ENCODE measurements around the gene LAMTOR5. TPM values are rescaled to one million over a fixed set of nuclear protein-coding genes. Genes with fewer than 3 reads are reported as not detected.
"Not testable (repeated sequence)": the region's sequence is repeated elsewhere in the genome, so short reads cannot be mapped to it uniquely, and the experiment has no call there.

The LAMTOR5 gene
- total RNA-seq, 1 donor from 2014 or later: 120 TPM

DNA sequence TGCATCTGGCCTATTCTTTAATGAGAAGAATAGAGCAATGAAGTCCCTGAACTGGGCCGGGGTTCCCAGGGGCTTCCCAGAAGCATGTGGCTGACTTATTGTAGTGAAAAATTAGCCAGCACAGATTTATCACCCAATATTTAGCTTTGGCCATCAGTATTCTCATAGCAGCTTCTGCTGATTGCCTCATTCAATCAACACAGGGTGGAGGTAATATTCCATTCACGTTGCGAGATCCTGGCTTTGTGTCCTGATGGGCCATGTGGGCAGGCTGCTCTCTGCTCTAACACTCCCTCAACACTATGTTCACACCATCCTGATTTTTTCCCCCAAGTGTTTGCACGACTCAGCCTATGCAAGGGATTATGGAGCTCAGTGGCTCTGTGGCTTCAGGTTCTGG is 21.5 kb upstream of the LAMTOR5 start:
- intact Hi-C loops (cut with micrococcal nuclease): no loop called here

DNA sequence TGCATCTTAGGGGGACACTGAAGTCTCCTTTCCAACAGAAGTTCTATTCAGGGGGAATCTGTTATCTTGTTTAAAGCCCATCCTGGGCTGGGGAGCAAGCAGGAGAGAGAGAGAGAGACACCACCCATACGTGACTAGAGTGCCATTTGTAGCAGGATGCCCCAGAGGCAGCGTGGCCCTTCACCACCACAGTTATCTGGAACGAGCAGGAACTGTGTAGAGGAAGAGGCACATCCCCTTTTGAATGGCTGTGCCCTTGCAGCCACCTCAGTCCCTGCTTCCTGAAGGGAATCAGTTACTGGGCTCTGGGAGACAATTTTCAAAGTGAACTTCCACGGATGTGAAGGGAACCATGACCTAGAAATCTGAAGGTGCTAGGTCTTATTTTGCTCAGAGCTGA is 19.4 kb upstream of the LAMTOR5 start:
- intact Hi-C loops (cut with micrococcal nuclease): no loop called here

DNA sequence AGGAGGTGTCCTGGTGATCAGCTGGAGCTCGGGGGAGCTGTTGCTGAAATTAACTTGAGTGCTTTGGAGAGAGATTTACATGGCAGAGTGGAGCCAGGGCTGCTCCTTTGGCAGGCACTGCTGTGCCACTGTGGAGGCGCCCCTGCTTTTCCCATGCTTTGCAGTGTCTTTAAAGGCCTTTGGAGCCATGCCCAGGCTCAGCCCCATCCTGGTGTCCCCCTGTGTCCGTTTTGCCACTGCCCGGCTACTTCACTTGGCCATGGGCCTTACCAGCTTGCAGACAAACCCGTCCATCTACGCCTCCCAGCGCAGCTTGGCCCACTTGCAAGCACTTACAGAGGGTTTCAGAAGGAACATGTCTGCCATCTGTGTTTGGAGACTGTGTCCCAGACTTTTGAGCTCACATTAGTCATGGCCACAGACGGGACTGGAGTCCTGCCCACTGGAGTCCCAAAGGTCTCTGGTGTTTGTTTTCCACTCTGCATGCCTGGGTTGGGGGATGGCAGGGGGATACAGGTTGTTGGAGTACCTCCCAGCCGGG is 18.2 kb upstream of the LAMTOR5 start:
- intact Hi-C loops (cut with micrococcal nuclease): no loop called here

- intact Hi-C loops (cut with micrococcal nuclease): no loop called here
Measured at GRCh38 chr1:110424699-110425611, 17.5 kb upstream of the LAMTOR5 start.

GRCh38 chr1:110420874-110421793 is 13.6 kb upstream of the LAMTOR5 start:
- intact Hi-C loops (cut with micrococcal nuclease): no loop called here

DNA sequence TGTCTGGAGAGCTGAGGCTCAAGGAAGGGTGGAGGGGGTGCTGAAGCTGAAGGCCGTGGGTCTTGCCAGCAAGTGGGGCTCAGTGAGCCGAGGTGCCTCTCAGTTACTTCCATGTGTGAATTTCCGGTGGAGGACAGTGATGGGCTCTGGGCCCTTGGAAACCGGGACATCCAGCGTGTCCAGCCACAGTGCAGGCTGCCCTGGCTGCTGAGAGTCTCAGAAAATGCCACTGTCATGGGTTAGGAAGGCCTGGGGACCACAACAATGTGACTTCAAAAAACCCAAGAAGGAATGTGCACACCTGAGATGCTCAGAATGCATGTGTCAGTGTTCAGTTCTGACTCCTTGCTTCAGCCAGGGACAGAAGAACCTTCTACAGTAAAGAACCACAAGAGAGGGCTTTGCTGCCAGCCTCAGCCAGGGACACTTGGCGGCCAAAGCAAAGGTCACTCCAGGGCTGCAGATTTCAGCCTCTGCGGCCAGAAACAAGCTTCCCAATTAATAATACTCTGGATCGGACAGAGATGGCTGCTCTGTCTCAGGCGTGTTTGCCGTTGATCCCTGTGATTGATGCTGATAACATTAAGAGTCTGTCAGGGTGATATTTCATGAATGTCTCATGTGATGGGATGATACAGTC is 12.6 kb upstream of the LAMTOR5 start:
- intact Hi-C loops (cut with micrococcal nuclease): no loop called here

DNA sequence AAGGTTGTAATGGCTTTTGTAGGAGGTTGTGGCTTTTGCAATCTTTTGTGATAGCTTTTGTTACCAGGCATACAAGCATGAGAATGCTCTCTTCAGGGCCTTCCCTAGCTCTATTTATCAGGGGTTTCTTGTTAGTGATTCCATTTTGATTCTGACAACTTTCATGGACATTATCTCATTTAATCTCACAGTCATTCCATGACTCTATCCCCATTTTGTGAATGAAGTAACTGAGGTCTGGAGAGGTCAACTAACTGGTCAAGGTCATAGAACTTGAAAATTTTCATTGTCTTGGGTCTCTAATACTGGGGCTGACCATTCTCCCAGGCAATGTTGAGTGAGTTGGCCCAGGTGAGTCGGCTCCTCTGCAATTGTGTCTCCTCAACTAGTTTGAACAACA is 11.2 kb upstream of the LAMTOR5 start:
- intact Hi-C loops (cut with micrococcal nuclease): no loop called here

DNA sequence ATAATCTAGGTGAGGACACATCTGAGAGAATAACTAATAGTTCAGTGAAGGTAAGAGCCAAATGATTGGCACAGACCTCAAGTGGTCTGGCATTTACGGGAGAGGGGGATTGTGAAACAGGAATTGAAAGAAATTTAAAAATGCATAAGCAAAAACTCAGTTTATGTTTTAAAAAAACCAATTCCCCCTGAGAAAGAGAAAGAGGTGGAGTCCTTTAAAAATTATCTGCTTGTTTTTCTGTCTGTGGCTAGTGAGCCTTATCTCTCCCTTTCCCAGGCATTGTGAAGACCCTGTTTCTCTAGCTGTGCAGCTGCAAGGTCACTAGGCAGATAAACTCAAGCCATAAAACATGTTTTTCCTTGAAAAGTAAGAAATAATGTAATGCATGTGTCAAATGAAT is 5.6 kb upstream of the LAMTOR5 start:
- intact Hi-C loops (cut with micrococcal nuclease): not testable (repeated sequence)

DNA sequence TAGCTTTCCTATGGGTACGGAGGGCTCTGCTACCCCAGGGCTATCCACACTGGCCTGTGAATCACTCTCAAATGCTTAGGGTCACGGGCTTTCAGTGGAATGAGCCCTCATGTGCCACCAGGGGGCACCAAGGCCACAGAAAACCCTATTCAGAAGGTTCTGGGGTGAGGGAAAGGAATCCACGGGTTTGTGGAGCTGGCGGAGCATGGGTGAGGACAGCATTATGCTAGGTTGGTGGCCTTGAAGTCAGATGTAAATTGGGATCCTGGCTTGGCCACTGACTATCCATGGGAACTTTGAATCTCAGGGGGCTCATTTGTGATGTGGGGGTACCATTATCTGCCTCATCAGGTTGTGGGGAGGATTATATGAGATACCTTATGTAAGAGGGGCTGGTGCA is 5.1 kb upstream of the LAMTOR5 start:
- intact Hi-C loops (cut with micrococcal nuclease): loop anchor here (1.0 kb wide), 1 partner anchor 48 kb away; no protein-coding TSS in a partner anchor

- intact Hi-C loops (cut with micrococcal nuclease): no loop called here
Measured at GRCh38 chr1:110411173-110411735, 3.8 kb upstream of the LAMTOR5 start.

- intact Hi-C loops (cut with micrococcal nuclease): no loop called here
Measured at GRCh38 chr1:110409316-110409715, 1.8 kb upstream of the LAMTOR5 start.

DNA sequence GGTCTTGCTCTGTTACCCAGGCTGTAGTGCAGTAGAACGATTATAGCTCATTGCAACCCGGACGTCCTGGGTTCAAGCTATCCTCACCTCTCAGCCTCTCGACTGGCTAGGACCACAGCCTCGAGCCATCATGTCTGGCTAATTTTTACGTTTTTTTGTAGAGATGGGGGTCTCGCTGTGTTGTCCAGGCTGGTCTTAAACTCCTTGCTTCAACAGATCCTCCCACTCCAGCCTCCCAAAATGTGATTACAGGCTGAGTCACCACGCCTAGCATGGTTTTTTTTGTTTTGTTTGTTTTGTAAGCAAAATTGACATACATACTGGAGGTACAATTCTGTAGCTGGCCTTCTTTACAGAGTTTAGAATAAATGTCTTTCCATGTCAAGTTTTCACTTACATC is 994 bp upstream of the LAMTOR5 start:
- intact Hi-C loops (cut with micrococcal nuclease): no loop called here

GRCh38 chr1:110406407-110406806 is 1.1 kb downstream of the LAMTOR5 start:
- intact Hi-C loops (cut with micrococcal nuclease): not testable (repeated sequence)

DNA sequence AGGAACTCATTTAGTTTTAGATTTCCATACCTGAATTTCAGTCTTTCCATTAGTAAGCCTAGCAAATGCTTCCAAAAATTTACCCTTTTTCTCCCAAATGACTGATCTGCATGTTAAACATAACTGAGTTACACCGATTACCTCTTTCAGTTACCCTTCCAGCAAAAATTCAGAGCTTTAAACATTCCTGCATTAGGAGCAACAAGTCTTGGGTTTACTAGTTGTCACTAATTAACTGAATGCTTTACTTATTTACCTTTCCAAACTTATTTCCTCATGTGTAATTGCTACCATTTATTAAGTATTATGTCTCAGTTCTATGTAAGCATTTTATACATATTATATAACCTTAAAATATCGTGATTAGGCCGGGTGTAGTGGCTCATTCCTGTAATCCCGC is 3.1 kb downstream of the LAMTOR5 start:
- intact Hi-C loops (cut with micrococcal nuclease): no loop called here

- intact Hi-C loops (cut with micrococcal nuclease): no loop called here
Measured at GRCh38 chr1:110403805-110404204, 3.7 kb downstream of the LAMTOR5 start.

GRCh38 chr1:110396259-110396958 is 11.1 kb downstream of the LAMTOR5 start:
- intact Hi-C loops (cut with micrococcal nuclease): not testable (repeated sequence)

DNA sequence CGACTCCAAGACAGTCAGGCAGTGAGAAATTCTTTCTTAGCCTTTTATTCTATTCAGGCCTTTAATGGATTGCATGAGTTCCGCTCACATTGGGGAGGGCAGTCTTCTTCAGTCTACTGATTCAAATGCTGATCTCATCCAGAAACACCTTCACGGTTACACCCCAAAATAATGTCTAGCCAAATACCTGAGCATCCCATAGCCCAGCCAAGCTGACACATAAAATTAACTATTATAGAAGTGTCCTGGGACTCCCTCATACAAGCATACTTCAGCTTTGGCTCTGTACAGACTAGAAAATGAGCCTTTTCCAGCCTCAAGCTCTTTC is 13.0 kb downstream of the LAMTOR5 start:
- intact Hi-C loops (cut with micrococcal nuclease): no loop called here

GRCh38 chr1:110393691-110394492 is 13.6 kb downstream of the LAMTOR5 start:
- intact Hi-C loops (cut with micrococcal nuclease): no loop called here

DNA sequence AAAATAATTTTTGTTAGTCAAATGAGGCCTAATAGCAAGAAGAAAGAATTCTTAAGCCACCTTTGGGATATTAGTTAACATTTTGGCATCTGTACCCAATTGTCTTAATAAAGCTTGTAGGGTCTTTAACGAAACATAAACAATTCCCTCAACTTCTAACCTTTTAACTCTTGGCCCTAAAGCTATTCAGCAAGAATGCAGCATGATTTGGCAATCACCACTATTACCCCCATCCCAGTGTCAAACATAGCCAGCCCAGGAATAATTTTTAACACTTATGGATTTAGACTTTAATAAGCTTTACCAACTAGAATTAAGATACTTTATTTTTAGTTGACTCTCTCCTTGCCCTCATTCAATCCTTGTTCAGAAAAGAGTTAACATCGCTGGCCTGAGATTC is 14.2 kb downstream of the LAMTOR5 start:
- intact Hi-C loops (cut with micrococcal nuclease): no loop called here
